HG03196 (cell line): ENCODE results near the gene MAP6D1.

Experiments used
- ATAC-seq: cut with Tn5 transposase; IDR thresholded peaks from one replicate; pipeline ENCODE4 v1.9.1; 2021; ENCODE audit not compliant: unreplicated experiment

The MAP6D1 gene

GRCh38 chr3:183825456-183826161 lies at the start of gene MAP6D1:
Gene MAP6D1 (minus strand): TSS chr3:183825577. CDS start chr3:183825547, 30 bp downstream.
- no peak for ATAC-seq

DNA sequence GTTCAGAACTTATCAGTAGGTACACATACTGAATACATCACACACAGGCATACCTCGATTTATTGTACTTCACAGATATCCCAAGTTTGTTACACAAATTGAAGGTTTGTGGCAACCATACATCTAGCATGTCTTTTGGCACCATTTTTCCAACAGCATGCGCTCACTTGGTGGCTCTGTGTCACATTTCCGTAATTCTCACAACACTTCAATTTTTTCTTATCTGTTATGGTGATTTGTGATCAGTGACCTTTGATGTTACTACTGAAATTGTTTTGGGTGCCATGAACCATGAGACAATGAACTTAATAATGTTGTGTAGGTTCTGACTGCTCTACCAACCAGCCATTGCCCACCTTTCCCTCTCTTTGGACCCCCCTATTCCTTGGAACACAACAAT lies 48.5 kb upstream of the MAP6D1 start:
- ATAC-seq = no peak

DNA sequence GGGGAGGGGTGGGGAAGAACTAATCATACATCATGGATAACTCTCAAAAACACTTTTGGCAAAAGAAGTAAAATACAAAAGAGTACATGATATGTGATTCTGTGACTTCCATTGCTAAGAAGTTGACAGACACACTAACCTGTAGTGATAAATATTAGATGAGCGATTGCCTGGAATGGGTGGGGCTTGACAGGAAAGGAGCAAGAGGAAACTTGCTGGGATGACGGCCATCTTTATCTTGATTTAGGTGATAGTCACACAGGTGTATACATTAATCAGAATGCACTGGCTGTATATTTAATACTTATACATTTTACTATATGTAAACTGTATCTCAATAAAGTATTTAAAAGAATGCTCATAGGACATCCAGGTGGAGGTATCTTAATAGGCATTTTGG lies 46.2 kb upstream of the MAP6D1 start:
- ATAC-seq = no peak

- ATAC-seq = no peak
Observed at GRCh38 chr3:183870563-183870962, 45.2 kb upstream of the MAP6D1 start.

DNA sequence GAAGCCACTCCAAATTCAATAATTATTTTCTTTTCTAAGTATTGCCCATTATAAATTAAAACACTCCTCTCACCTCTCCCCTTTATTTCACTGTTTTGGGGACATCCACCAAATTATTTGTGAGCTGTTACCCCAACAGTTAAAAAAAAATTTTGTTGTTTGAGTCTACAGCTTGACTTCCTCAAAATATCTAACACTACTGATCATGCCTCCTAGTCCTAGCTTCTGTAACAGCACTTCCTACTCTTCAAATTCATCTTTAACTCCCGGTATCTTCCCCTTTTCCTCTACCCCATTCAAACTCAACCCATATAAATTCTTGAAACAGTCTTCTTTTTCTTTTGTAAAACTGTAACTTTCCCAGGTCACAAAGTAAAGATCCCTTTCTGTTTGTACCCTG lies 43.4 kb upstream of the MAP6D1 start:
- no peak for ATAC-seq

GRCh38 chr3:183862610-183863009 lies 37.2 kb upstream of the MAP6D1 start:
- no peak for ATAC-seq

DNA sequence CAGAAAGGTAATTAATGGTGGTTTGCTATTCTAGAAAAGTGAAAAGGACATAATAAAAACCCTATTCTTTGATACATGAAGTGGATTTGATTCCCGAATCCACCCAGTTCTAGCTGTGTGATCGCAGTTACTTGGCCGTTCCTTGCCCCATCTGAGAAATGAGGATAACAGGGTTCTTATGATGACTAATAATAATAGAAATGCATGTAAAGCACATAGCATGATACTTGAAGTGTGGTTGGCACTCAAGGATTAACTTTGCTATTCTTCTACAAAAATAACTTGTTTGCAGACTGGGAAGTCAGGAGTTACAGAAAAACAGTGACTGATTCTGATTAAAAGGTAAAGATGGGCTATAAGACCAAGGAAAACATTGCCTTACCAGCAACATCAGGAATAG lies 32.5 kb upstream of the MAP6D1 start:
- no peak for ATAC-seq

GRCh38 chr3:183854318-183855035 lies 29.1 kb upstream of the MAP6D1 start:
- no peak for ATAC-seq

DNA sequence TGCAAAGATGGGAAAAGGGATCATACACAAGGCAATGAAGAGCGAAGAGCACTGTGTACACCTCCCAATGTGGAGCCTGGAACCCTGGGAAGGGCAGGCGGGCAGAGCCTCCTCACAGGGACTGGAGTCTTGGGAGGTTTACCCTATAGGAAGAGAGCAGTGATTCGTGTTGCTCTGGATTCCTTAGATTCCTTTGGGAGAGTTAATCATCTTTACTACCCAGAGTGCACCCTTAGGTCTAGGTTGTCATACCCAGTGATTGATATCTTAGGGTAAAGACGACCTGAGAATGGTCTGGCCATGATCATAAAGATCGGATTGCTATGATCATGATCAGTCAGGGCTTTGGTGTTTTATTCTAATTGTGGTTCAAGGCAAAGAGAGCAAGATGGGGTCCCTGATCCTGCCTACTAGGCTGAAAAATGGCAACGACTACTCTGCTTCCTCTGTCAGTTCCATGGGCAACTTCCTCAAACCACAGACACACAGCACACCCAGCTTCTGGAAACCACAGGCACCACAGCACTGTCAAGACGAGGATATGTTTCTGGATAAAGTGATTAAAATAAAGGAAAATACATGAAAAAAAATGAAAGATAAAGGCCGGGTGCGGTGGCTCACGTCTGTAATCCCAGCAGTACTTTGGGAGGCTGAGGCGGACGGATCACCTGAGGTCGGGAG lies 20.4 kb upstream of the MAP6D1 start:
- no peak for ATAC-seq

- no peak for ATAC-seq
Observed at GRCh38 chr3:183845090-183845489, 19.7 kb upstream of the MAP6D1 start.

- ATAC-seq = no peak
Observed at GRCh38 chr3:183844606-183845005, 19.2 kb upstream of the MAP6D1 start.

DNA sequence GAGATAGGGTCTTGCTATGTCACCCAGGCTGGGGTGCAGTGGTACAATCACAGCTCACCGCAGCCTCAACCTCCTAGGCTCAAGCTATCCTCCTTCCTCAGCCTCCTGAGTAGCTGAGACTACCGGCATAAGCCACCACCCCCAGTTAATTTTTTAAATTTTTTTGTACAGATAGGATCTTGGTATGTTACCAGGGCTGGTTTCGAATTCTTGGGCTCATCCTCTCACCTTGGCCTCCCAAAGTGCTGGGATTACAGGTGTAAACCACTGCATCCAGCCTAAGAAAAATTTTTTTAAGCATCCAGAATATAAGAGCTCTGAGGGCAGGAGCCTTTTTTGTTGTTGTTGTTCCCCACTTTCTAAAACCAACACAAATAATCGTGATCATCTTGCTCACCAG lies 14.4 kb upstream of the MAP6D1 start:
- ATAC-seq = no peak

DNA sequence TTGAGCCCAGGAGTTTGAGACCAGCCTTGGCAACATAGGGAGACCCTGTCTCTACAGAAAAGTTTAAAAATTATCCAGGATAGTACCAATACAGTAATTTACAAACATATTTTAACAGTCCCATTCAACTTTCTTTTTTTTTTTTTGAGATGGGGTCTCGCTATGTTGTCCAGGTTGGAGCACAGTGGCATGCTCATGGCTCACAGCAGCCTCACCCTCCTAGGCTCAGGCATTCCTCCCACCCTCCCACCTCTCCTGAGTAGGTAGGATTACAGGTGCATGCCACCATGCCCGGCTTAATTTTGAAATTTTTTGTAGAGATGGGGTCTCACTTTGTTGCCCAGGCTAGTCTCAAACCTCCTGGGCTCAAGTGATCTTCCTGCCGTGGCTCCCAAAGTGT lies 12.5 kb upstream of the MAP6D1 start:
- no peak for ATAC-seq

DNA sequence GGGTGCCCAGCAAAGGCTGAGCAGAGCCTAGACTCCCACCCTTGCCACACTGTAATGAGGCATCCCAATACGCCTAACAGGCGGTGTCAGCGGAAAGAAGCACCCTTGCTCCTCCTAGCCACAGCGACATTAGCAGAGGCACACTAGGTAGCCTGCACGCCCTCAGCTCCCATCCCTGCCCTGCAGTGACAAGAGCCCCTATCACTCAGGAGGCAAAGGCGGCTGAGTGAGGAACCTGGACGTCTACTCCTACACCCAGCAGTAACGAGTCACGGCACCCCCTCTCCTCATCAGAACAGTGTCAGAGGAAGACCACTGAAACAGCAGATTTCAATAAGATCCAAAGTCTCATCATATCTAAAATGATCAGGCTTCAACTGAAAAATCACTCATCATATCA lies 12.0 kb upstream of the MAP6D1 start:
- ATAC-seq = no peak

DNA sequence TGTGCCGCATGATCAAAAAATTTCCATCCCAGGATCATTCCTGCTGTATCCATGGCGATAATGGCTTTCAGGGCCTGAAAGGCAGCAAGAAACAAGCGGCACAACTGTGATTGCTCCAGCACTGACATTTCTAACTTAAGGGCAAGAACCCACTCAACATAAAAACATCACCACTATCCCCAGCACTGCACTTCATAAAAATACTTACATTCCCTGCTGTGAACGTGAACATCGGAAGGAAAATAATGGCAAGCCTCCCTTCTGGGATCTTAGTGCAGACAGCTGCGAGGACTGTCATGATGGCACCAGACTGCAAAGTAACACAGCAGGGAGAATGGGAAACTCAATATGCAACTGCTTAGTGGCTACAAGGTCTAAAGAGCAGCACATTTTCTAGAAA lies 8.1 kb upstream of the MAP6D1 start:
- ATAC-seq = no peak

DNA sequence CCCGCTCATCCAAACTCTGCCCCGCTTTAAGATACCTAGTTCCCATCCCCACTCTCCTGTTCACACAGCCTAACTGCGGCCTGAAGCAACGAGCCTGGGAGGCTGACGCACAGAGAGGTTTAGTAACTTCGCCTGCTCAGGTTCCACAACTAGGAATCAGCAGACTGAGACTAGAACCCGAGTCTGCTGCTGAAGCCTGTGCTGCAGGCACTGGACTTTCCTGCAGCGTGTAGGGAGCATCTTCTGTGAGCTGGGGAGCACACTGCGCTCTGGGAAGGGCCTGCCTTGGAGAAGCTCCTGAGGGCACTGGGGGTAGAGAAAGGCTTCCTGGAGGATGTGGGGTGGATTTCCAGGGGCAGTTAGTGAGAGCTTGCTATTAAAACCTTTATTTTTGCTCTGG lies 4.8 kb upstream of the MAP6D1 start:
- no peak for ATAC-seq

- no peak for ATAC-seq
Observed at GRCh38 chr3:183829466-183829865, 4.1 kb upstream of the MAP6D1 start.

GRCh38 chr3:183828538-183828870 lies 3.1 kb upstream of the MAP6D1 start:
- no peak for ATAC-seq

DNA sequence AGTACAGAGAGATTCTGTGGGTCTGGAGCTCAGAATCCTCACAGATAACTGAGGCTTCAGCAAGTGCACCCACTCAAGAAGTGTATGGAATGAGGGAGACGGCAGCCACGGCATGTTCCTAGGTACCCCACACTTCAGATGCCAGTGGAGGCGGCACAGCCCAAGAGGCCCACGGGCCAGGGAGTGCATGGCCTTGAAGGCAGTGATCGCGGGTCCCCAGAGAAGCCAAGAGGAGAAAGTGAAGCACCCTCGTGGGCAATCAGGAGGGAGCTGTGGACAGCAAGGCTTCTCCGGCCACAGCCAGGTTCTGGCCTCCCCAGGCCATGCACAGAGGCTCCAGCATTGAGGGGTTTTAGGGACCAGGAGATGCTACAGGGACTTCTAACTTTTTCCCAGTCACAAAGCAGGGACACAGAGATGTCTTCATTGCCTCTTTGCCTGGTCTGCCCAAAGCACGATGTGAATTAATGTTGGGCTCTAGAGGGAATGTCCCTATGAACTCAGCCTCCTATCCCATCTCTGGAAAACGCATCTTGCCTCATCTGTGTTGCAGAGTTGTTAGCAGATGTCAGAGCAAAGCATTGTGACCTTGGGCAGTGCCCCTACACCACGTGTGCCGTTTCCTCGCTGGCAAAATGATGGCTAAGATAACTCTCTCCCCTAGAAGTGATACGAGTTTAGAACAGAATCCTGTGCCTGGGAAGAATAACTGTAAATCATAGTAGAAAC lies 2.6 kb upstream of the MAP6D1 start:
- ATAC-seq = no peak

DNA sequence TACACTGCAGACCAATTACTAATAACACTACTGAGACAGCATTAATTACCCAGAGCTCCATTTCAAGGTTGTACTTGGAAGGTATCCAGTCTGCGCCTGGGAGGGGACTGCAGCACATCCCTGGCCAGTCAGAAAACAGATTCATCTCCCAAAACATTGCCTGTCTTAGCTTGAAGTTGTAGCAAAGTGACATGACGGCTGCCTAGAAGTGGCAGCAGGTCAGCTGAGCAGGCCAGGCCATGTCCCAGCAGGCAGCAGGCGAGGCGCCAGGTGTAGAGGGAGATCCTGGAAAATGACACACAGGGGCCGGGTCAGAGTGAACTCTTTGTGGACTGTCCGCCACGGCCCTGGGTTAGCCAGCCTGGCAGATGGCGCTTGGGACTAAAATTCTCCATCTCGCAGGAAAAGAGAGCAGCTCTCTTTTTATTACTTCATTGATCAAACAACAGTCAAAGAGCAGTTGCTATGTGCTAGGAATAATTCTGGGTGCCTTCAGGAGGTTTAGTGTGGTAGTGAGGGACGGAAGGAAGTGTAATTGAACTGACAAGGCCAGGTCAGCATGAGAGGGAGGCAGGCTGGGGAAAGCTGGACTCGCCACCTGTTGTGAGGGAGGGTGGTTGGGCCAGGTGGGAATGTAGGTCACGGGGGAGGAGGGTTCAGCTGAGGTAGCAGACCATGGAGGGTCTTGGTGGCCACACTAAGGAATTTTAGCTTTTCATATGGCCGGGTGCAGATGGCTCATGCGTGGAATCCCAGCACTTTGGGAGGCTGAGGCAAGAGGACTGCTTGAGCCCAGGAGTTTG lies 1.3 kb upstream of the MAP6D1 start:
- no peak for ATAC-seq
